Measurements from ENCODE around the gene ZNF112. TPM values are rescaled to one million over a fixed set of nuclear protein-coding genes. Genes with fewer than 3 reads are reported as not detected.

The ZNF112 gene
- total and polyA plus RNA-seq, 8 donors: 0.99 to 4.4 (median 2.5) TPM

DNA sequence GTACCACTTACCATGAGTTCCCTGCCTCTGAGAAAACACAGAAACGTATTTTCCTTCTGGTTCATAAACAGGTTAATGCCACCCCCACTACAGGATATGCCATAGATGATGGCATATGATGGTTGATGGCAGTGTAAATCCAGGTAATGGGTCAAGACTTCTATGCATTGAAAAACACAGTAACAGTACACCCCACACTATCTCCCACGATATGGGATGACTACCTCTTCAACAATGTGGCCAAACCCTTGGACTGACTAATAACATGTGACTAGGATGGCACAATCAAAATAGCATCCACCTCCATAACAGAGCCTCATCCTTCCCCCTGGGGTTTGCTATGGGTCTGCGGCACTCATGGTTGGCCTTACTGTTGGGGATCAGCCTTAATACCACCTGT is 73.6 kb downstream of the ZNF112 start:
- no peak for DNase-seq
- no peak overlapping the region for H3K27ac ChIP-seq
- H3K27me3 ChIP-seq: no peaks in the 10 kb centered on the region
- intact Hi-C loops (cut with DNase I): no loop called here
- H3K9me3 ChIP-seq: no peaks in the 10 kb centered on the region
- no peak for ATAC-seq
- WGBS, 2 donors: 77 to 88% methylated on average over 3 of the region's 3 CpGs
- H3K36me3 ChIP-seq: peaks cover 0 to 7% (median 5%) of the 10 kb centered on the region in 3 donors
- H3K4me1 ChIP-seq: no peaks in the 10 kb centered on the region
- TF ChIP-seq CTCF (IDR thresholded peaks at IDR 0.05): no peak
- H3K4me3 ChIP-seq: no peak overlapping the region
- no peak for FAIRE-seq

- FAIRE-seq: no peak
- H3K9me3 ChIP-seq: no peaks in the 10 kb centered on the region
- WGBS, 2 donors: 84 to 89% methylated on average over 10 of the region's 10 CpGs
These were observed 75.6 kb downstream of the ZNF112 start for GRCh38 chr19:44280916-44281315.

DNA sequence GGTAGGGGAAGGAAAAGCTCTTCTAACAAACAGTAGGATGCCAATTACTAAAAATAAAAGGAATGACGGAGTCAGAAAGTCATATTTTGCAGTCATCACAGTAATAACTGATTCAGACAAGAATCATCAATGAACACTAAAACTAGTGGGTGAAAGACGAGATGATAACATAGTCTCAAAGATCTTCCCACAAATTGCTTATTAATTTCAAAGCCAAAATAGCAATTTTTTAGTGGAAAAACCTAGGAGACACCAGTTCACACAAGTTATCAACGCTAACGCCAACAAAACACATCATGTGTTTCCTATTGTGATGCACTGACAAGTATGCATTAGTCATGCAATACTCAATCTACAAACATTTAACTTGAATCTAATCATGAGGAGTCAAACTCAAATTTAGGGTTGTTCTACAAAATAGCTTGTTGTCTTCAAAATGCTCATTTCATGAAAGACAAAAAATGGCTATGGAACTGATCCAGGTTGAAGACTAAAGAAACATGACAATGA is 78.2 kb downstream of the ZNF112 start:
- FAIRE-seq (no peak), ATAC-seq (no peak), DNase-seq (no peak)
- no peak overlapping the region for H3K4me3 ChIP-seq
- no peak overlapping the region for H3K27ac ChIP-seq
- H3K36me3 ChIP-seq: no peaks in the 10 kb centered on the region
- no peaks in the 10 kb centered on the region for H3K27me3 ChIP-seq
- H3K4me1 ChIP-seq: no peaks in the 10 kb centered on the region
- intact Hi-C loops (cut with DNase I): no loop called here
- WGBS, 2 donors: 86 to 97% methylated on average over 4 of the region's 4 CpGs
- no peak for TF ChIP-seq CTCF (IDR thresholded peaks at IDR 0.05)
- H3K9me3 ChIP-seq: no peaks in the 10 kb centered on the region

More at GRCh38 chr19:44280916-44281315, 75.6 kb downstream of the ZNF112 start:
- intact Hi-C loops (cut with DNase I): no loop called here
- Histone ChIP-seq H3K4me1 (no peaks in the 10 kb centered on the region), H3K36me3 (no peaks in the 10 kb centered on the region), H3K27me3 (no peaks in the 10 kb centered on the region), H3K4me3 (no peak overlapping the region), H3K27ac (no peak overlapping the region)
- TF ChIP-seq CTCF (IDR thresholded peaks at IDR 0.05): no peak
- no peak for ATAC-seq
- no peak for DNase-seq

DNA sequence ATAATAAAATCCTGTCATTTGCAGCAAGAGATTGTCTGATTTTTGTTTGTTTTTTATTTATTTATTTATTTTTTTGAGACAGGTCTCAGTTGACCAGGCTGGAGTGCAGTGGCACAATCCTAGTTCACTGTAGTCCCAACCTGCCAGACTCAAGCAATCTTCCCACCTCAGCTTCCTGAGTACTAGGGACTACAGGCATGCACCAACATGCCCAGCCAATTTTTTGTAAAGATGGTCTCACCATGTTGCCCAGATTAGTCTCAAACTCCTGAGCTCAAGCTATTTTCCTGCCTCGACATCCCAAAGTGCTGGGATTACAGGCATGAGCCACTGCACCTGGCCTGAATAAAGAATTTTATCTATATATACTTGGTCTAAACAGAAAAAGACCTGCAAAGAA is 79.1 kb downstream of the ZNF112 start:
- intact Hi-C loops (cut with DNase I): no loop called here
- DNase-seq: no peak
- no peak overlapping the region for H3K4me3 ChIP-seq
- no peaks in the 10 kb centered on the region for H3K4me1 ChIP-seq
- no peak for ATAC-seq
- no peak overlapping the region for H3K27ac ChIP-seq
- H3K36me3 ChIP-seq: no peaks in the 10 kb centered on the region
- 90 to 97% methylated on average over 1 of the region's 1 CpG for WGBS, 2 donors
- no peaks in the 10 kb centered on the region for H3K27me3 ChIP-seq
- H3K9me3 ChIP-seq: no peaks in the 10 kb centered on the region
- FAIRE-seq: no peak
- no peak for TF ChIP-seq CTCF (IDR thresholded peaks at IDR 0.05)

Other genes starting within 250 kb of the ZNF112 start
- 1 to 10 TPM; 1.5 to 3.9 (median 1.8) TPM for gene ZNF225, start 243.3 kb downstream of the ZNF112 start, total RNA-seq
- 1 to 10 TPM; 1.0 to 1.8 TPM for gene ZNF225, start 243.3 kb downstream of the ZNF112 start, polyA plus RNA-seq
- gene ZNF234, start 215.1 kb downstream of the ZNF112 start, total RNA-seq: 1 to 10 TPM; 2.0 to 7.2 (median 4.1) TPM
- 1 to 10 TPM; 2.2 to 2.9 TPM for gene ZNF234, start 215.1 kb downstream of the ZNF112 start, polyA plus RNA-seq
- gene ZNF226, start 191.6 kb downstream of the ZNF112 start, total RNA-seq: 10 to 100 TPM in 1 of 6 donors, 1 to 10 TPM in 5; 4.8 to 11.7 (median 6.2) TPM
- 10 to 100 TPM in 1 of 2 donors, 1 to 10 TPM in 1; 5.7 to 12.8 TPM for gene ZNF226, start 191.6 kb downstream of the ZNF112 start, polyA plus RNA-seq
- gene ZNF227, start 144.1 kb downstream of the ZNF112 start, total RNA-seq: 1 to 10 TPM; 6.3 to 9.7 (median 8.6) TPM
- 1 to 10 TPM; 2.9 to 4.2 TPM for gene ZNF227, start 144.1 kb downstream of the ZNF112 start, polyA plus RNA-seq
- under 1 TPM; 0.20 to 0.75 (median 0.30) TPM for gene ZNF233, start 96.8 kb downstream of the ZNF112 start, total RNA-seq
- under 1 TPM; 0.30 to 0.49 TPM for gene ZNF233, start 96.8 kb downstream of the ZNF112 start, polyA plus RNA-seq
- 1 to 10 TPM in 5 of 6 donors, under 1 TPM in 1; 0.82 to 3.7 (median 1.5) TPM for gene ZNF235, start 51.7 kb downstream of the ZNF112 start, total RNA-seq
- gene ZNF235, start 51.7 kb downstream of the ZNF112 start, polyA plus RNA-seq: 1 to 10 TPM; 1.5 to 1.9 TPM
- gene ZNF285, start 44.9 kb upstream of the ZNF112 start, total RNA-seq: 1 to 10 TPM in 4 of 6 donors, under 1 TPM in 2; 0.67 to 3.2 (median 1.2) TPM
- gene ZNF285, start 44.9 kb upstream of the ZNF112 start, polyA plus RNA-seq: 1 to 10 TPM in 1 of 2 donors, under 1 TPM in 1; 0.80 to 1.9 TPM
- 1 to 10 TPM; 1.6 to 5.4 (median 3.2) TPM for gene ZNF229, start 91.8 kb upstream of the ZNF112 start, total RNA-seq
- 1 to 10 TPM; 1.0 to 1.8 TPM for gene ZNF229, start 91.8 kb upstream of the ZNF112 start, polyA plus RNA-seq
- gene ZNF180, start 143.8 kb upstream of the ZNF112 start, total RNA-seq: 1 to 10 TPM; 2.6 to 5.8 (median 3.6) TPM
- 1 to 10 TPM; 2.9 to 4.3 TPM for gene ZNF180, start 143.8 kb upstream of the ZNF112 start, polyA plus RNA-seq
- not detected for gene CEACAM20, start 173.0 kb upstream of the ZNF112 start, total RNA-seq
- gene CEACAM20, start 173.0 kb upstream of the ZNF112 start, polyA plus RNA-seq: not detected